ENCODE measurements around the gene DIS3L2.

The DIS3L2 gene

GRCh38 chr2:232038251-232038880, 76.9 kb downstream of the DIS3L2 start:
- POLR2A ChIA-PET: no interaction called here
- CTCF ChIA-PET: interaction anchor here (0.8 to 1.6 kb wide), 2 partner anchors 12 to 13 kb away, joined by 3 to 4 read pairs; no protein-coding TSS in a partner anchor
- no peak for DNase-seq (ENCODE audit: extremely low spot score)
- no peak for TF ChIP-seq CTCF (IDR thresholded peaks at IDR 0.05; ENCODE audit: control extremely low read depth, extremely low read depth, low read depth, missing control alignments)

- ChIA-PET CTCF (interaction anchor here (0.8 to 1.6 kb wide), 3 partner anchors 13 to 16 kb away, joined by 3 to 4 read pairs (median 3); no protein-coding TSS in a partner anchor), POLR2A (no interaction called here)
- TF ChIP-seq CTCF (IDR thresholded peaks at IDR 0.05; ENCODE audit: control extremely low read depth, extremely low read depth, low read depth, missing control alignments): no peak
- DNase-seq (ENCODE audit: extremely low spot score): no peak
Observed at GRCh38 chr2:232038881-232039485, 77.5 kb downstream of the DIS3L2 start.

GRCh38 chr2:232042911-232043574, 81.5 kb downstream of the DIS3L2 start:
- no peak for TF ChIP-seq CTCF (IDR thresholded peaks at IDR 0.05; ENCODE audit: control extremely low read depth, extremely low read depth, low read depth, missing control alignments)
- CTCF ChIA-PET: interaction anchor here (1.3 kb wide), 1 partner anchor 14 kb away, joined by 3 read pairs; no protein-coding TSS in a partner anchor
- no peak for DNase-seq (ENCODE audit: extremely low spot score)

GRCh38 chr2:232043966-232044365, 82.5 kb downstream of the DIS3L2 start:
- CTCF ChIA-PET: no interaction called here
- POLR2A ChIA-PET: no interaction called here
- TF ChIP-seq CTCF (IDR thresholded peaks at IDR 0.05; ENCODE audit: control extremely low read depth, extremely low read depth, low read depth, missing control alignments): no peak
- DNase-seq (ENCODE audit: extremely low spot score): no peak

More at GRCh38 chr2:232042911-232043574, 81.5 kb downstream of the DIS3L2 start:
- POLR2A ChIA-PET: no interaction called here

- CTCF ChIA-PET: no interaction called here
- POLR2A ChIA-PET: no interaction called here
- DNase-seq (ENCODE audit: extremely low spot score): no peak
- no peak for TF ChIP-seq CTCF (IDR thresholded peaks at IDR 0.05; ENCODE audit: control extremely low read depth, extremely low read depth, low read depth, missing control alignments)
Observed at GRCh38 chr2:232049350-232049749, 87.8 kb downstream of the DIS3L2 start.

GRCh38 chr2:232052591-232052990, 91.1 kb downstream of the DIS3L2 start:
- CTCF ChIA-PET: interaction anchor here (1.2 kb wide), 1 partner anchor 14 kb away, joined by 3 read pairs; no protein-coding TSS in a partner anchor
- no peak for DNase-seq (ENCODE audit: extremely low spot score)
- no peak for TF ChIP-seq CTCF (IDR thresholded peaks at IDR 0.05; ENCODE audit: control extremely low read depth, extremely low read depth, low read depth, missing control alignments)
- POLR2A ChIA-PET: no interaction called here
